ENCODE data around the gene ADAMTS2. TPM values are rescaled to one million over a fixed set of nuclear protein-coding genes. Genes with fewer than 3 reads are reported as not detected.

Gene ADAMTS2
- total and polyA plus RNA-seq, 4 donors = 12.5 to 27.1 (median 19.7) TPM

DNA sequence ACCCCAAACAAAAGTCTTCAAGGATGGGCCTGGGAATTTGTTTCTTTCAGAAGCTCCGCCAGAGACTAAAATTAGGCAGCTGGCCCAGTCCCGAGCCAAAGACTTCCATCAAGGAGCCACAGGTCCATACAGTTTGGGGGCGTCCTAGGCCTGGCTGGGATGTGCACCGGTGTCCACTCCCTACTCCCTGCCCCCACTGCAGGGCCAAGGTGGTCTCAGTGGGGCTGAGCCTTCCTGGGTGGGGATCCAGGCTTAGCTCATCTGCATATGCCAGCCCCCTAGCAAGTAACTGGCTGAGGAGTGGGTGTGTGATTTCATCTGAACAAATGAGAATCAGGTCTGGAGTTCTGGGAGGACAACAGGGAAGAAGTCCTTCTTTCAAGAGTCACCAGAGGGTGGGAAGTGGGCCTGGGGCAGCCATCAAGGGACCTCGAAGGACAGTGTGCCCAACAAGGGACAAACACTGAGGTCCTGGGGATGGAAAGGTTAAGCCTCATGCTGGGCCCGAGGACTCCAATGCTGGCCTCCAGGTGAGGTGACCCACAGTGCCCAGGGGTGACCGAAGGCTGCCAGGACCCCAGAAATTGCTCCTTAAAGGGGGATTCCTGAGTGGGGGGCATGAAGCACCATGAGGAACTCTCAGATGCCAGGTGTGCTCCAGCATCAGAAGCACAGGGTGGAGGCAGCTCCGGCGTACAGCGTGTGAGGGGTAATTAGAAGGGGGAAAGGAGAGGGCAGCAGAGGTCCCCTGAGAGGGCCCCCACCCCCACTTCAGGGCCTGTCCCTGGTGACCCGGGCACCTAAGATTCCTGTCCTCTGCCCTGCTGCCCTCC lies 193.8 kb downstream of the ADAMTS2 start:
- no peak for DNase-seq (ENCODE audit: low read depth in 4 of 6, low spot score in 6 of 6)
- no peak overlapping the region for H3K4me3 ChIP-seq (ENCODE audit: low read depth, low read length)
- H3K36me3 ChIP-seq (ENCODE audit: control insufficient read depth, insufficient read depth, low read length) = peaks cover 32% of the 10 kb centered on the region
- WGBS (ENCODE audit: insufficient coverage) = 92% methylated on average over 7 of the region's 11 CpGs
- no peaks in the 10 kb centered on the region for H3K27me3 ChIP-seq (ENCODE audit: control insufficient read depth, insufficient read depth, low read length)
- H3K27ac ChIP-seq (ENCODE audit: low read depth, low read length) = no peak overlapping the region
- H3K4me1 ChIP-seq (ENCODE audit: control insufficient read depth, insufficient read depth, low read length) = no peaks in the 10 kb centered on the region
- no peaks in the 10 kb centered on the region for H3K9me3 ChIP-seq (ENCODE audit: control insufficient read depth, insufficient read depth, low read length)

DNA sequence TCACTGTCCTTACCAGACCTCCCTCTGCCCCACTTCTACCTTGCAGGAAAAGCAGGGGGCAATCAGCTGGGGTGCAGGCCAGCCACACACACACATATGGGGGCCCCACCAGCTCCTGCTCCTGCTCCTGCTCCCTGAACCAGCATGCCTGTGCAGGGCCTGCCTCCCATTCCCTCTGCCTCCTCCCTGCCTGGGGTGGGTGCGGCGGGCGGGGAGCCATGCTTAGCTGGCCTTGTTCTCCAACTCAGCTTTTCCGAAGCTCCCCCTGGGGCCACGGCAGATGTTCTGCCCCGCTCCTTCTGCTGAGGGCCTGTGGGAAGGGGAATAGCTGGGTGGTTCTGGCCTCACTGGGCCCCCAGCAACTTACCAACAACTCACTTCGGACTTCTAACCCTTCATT lies 195.2 kb downstream of the ADAMTS2 start:
- Histone ChIP-seq H3K27me3 (ENCODE audit: control insufficient read depth, insufficient read depth, low read length) (no peaks in the 10 kb centered on the region), H3K36me3 (ENCODE audit: control insufficient read depth, insufficient read depth, low read length) (peaks cover 32% of the 10 kb centered on the region), H3K4me3 (ENCODE audit: low read depth, low read length) (no peak overlapping the region), H3K4me1 (ENCODE audit: control insufficient read depth, insufficient read depth, low read length) (no peaks in the 10 kb centered on the region), H3K9me3 (ENCODE audit: control insufficient read depth, insufficient read depth, low read length) (no peaks in the 10 kb centered on the region), H3K27ac (ENCODE audit: low read depth, low read length) (no peak overlapping the region)
- no peak for DNase-seq (ENCODE audit: low read depth in 4 of 6, low spot score in 6 of 6)
- WGBS (ENCODE audit: insufficient coverage) = 67% methylated on average over 1 of the region's 7 CpGs

DNA sequence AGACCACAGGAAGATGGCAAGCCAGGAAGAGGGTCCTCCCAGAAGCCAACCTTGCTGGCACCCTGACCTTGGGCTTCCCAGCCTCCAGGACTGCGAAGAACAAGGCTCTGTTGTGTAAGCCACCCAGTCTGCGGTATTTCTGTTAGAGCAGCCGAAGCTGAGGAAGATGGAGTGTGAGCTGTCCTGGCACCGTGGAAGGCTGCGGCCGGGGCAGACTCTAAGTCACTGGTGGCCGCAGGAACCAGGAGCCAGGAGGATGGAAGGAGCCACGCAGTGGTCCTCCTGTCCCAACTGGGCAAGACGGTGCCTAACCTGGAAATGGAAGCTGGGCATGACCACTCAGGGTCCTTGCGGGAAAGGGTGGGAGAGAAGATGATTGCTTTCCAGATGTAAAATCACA lies 196.0 kb downstream of the ADAMTS2 start:
- WGBS (ENCODE audit: insufficient coverage) = 92% methylated on average over 10 of the region's 10 CpGs
- H3K9me3 ChIP-seq (ENCODE audit: control insufficient read depth, insufficient read depth, low read length) = no peaks in the 10 kb centered on the region
- H3K4me1 ChIP-seq (ENCODE audit: control insufficient read depth, insufficient read depth, low read length) = no peaks in the 10 kb centered on the region
- peaks cover 27% of the 10 kb centered on the region for H3K36me3 ChIP-seq (ENCODE audit: control insufficient read depth, insufficient read depth, low read length)
- no peaks in the 10 kb centered on the region for H3K27me3 ChIP-seq (ENCODE audit: control insufficient read depth, insufficient read depth, low read length)
- H3K4me3 ChIP-seq (ENCODE audit: low read depth, low read length) = no peak overlapping the region
- DNase-seq (ENCODE audit: low read depth in 4 of 6, low spot score in 6 of 6) = no peak
- H3K27ac ChIP-seq (ENCODE audit: low read depth, low read length) = no peak overlapping the region

DNA sequence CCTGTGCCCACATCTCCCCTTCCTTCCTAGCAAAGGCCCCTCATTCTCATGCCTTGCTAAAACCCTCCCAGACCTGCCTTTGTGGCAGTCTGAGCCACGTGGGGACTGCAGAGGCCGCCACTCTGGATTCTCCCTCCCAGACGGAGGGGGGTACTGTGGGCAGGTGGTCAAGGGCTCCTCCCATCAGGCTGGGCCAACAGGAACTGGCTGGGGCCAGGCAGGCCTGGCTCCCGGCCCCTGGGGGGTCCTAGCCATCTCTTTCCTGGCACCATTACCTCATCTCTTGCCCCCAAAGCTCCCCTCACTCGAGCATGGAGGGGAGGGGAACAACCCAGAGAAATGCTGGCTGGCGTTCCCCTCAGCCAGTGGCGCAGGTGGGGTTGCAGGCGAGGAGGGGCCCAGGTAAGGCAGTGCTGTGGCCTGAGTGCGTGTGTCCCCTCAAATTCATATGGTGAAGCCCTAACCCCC lies 196.5 kb downstream of the ADAMTS2 start:
- H3K4me3 ChIP-seq (ENCODE audit: low read depth, low read length) = no peak overlapping the region
- no peaks in the 10 kb centered on the region for H3K4me1 ChIP-seq (ENCODE audit: control insufficient read depth, insufficient read depth, low read length)
- H3K27ac ChIP-seq (ENCODE audit: low read depth, low read length) = no peak overlapping the region
- no peaks in the 10 kb centered on the region for H3K27me3 ChIP-seq (ENCODE audit: control insufficient read depth, insufficient read depth, low read length)
- 66% methylated on average over 4 of the region's 9 CpGs for WGBS (ENCODE audit: insufficient coverage)
- no peaks in the 10 kb centered on the region for H3K9me3 ChIP-seq (ENCODE audit: control insufficient read depth, insufficient read depth, low read length)
- DNase-seq (ENCODE audit: low read depth in 4 of 6, low spot score in 6 of 6) = no peak
- peaks cover 22% of the 10 kb centered on the region for H3K36me3 ChIP-seq (ENCODE audit: control insufficient read depth, insufficient read depth, low read length)

DNA sequence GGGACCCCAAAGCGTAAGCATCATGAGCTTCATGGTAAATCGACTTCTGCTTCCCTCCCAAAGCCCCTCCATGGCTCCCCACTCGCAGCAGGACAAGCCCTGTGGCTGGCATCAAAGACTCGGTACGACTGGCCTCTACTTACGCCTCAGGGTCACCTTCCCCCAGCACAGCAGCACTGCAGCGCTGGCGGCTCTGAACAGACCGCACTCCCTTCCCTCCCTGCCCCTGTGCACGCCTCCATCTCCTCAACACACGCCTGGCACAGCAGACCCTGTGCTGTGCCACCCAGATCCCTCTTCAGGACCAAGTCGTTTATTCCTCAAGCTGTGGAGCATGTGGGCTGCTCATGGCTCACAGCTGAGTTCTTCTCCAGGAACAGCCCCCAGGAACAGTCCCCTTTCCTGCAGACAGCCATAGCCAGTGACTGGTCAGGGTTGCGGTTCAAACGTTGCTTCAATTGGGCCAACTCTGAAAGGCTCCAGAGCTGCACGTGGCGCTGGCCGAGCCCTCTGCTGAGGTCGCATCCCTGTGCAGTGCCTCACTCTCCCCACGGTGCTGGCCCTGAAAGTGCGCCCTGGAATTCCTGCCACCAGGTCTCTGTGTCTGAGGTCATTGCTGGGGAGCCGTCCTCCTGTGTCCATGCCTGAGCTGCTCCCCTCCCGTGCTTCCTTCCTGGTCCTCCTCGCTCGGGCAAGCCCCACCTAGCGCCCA lies 197.1 kb downstream of the ADAMTS2 start:
- Histone ChIP-seq H3K27ac (ENCODE audit: low read depth, low read length) (no peak overlapping the region), H3K27me3 (ENCODE audit: control insufficient read depth, insufficient read depth, low read length) (no peaks in the 10 kb centered on the region), H3K9me3 (ENCODE audit: control insufficient read depth, insufficient read depth, low read length) (no peaks in the 10 kb centered on the region), H3K4me1 (ENCODE audit: control insufficient read depth, insufficient read depth, low read length) (no peaks in the 10 kb centered on the region), H3K4me3 (ENCODE audit: low read depth, low read length) (no peak overlapping the region), H3K36me3 (ENCODE audit: control insufficient read depth, insufficient read depth, low read length) (peaks cover 17% of the 10 kb centered on the region)
- DNase-seq (ENCODE audit: low read depth in 4 of 6, low spot score in 6 of 6) = no peak
- WGBS (ENCODE audit: insufficient coverage) = 85% methylated on average over 25 of the region's 25 CpGs

DNA sequence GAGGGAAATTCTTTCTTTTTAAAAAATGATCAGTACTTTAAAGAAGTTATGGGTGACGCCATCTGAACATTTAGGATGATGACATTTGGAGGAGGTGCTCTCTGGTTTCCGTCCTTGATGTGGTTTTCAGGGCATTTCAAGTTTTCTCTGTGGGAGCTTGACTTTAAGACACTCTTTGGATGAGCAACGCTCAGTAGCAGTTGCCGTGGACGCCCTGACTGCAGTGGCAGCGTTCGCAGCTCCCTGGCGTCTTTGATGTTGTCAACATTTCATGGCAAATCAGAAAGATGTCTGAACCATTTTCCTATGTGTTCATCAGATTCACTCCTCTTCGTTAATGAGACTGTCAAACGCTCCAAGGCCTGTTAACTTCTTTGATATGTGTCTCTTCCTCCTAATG lies 199.0 kb downstream of the ADAMTS2 start:
- Histone ChIP-seq H3K4me3 (ENCODE audit: low read depth, low read length) (no peak overlapping the region), H3K4me1 (ENCODE audit: control insufficient read depth, insufficient read depth, low read length) (peaks cover 5% of the 10 kb centered on the region), H3K9me3 (ENCODE audit: control insufficient read depth, insufficient read depth, low read length) (no peaks in the 10 kb centered on the region), H3K36me3 (ENCODE audit: control insufficient read depth, insufficient read depth, low read length) (peaks cover 2% of the 10 kb centered on the region), H3K27ac (ENCODE audit: low read depth, low read length) (no peak overlapping the region), H3K27me3 (ENCODE audit: control insufficient read depth, insufficient read depth, low read length) (no peaks in the 10 kb centered on the region)
- no peak for DNase-seq (ENCODE audit: low read depth in 4 of 6, low spot score in 6 of 6)
- 62% methylated on average over 9 of the region's 10 CpGs for WGBS (ENCODE audit: insufficient coverage)

DNA sequence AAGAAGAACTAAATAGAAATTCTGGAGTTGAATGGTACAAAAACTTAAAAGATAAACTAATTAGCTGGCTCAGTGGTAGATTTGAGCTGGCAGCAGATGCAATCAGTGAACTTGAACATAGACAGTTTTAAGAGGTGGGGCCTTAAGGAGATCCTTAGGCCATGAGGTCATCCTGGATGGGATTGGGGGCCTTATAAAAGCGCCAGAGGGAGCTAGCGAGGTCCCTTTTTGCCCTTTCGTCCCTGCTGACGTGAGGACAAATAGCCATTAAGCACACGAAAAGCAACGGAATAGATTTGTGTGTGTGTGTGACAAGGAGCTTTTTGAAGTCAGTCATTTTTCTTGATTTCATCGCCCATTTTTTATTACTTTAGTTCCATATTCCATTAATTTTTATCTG lies 201.8 kb downstream of the ADAMTS2 start:
- H3K9me3 ChIP-seq (ENCODE audit: control insufficient read depth, insufficient read depth, low read length) = no peaks in the 10 kb centered on the region
- H3K27ac ChIP-seq (ENCODE audit: low read depth, low read length) = no peak overlapping the region
- peaks cover 16% of the 10 kb centered on the region for H3K4me1 ChIP-seq (ENCODE audit: control insufficient read depth, insufficient read depth, low read length)
- no peak overlapping the region for H3K4me3 ChIP-seq (ENCODE audit: low read depth, low read length)
- DNase-seq (ENCODE audit: low read depth in 4 of 6, low spot score in 6 of 6) = no peak
- H3K27me3 ChIP-seq (ENCODE audit: control insufficient read depth, insufficient read depth, low read length) = no peaks in the 10 kb centered on the region
- peaks cover 5% of the 10 kb centered on the region for H3K36me3 ChIP-seq (ENCODE audit: control insufficient read depth, insufficient read depth, low read length)
- no CpG with 5 or more reads among the region's 7 CpGs for WGBS (ENCODE audit: insufficient coverage)

DNA sequence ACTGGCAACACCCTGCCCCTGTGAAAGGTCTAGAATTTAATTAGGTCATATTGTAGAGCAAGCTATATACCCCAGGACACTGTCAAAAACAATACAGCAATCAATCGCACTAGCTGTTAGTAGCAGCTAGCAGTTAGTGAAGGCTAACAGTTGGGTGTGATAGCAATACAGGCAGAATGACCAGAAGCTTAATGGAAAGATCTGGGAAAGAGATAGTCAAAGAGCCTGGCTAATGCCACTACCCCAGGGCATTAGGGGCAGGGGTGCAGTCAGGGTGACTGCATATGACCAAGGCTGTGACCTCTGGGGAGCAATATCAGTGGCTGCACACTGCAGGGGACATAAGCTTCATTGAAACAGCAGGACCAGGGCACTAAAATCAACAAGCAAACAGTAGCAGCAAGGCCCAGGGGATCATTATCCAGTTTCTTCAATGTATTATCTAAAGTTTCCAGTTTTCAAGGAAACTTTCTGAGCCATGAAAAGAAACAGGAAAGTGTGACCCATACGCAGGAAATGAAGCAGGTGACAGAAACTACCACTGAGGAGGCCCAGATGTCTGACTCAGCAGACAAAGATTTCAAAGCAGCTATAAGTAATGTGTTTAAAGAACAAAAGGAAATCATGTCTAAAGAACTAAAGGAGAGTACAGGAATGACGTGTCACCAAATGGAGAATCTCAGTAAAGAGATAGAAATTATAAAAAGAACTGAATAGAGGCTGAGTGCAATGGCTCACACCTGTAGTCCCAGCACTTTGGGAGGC lies 202.6 kb downstream of the ADAMTS2 start:
- no peak overlapping the region for H3K27ac ChIP-seq (ENCODE audit: low read depth, low read length)
- H3K36me3 ChIP-seq (ENCODE audit: control insufficient read depth, insufficient read depth, low read length) = peaks cover 5% of the 10 kb centered on the region
- H3K4me1 ChIP-seq (ENCODE audit: control insufficient read depth, insufficient read depth, low read length) = peaks cover 24% of the 10 kb centered on the region
- no peak for DNase-seq (ENCODE audit: low read depth in 4 of 6, low spot score in 6 of 6)
- WGBS (ENCODE audit: insufficient coverage) = 82% methylated on average over 2 of the region's 3 CpGs
- no peaks in the 10 kb centered on the region for H3K9me3 ChIP-seq (ENCODE audit: control insufficient read depth, insufficient read depth, low read length)
- no peaks in the 10 kb centered on the region for H3K27me3 ChIP-seq (ENCODE audit: control insufficient read depth, insufficient read depth, low read length)
- H3K4me3 ChIP-seq (ENCODE audit: low read depth, low read length) = no peak overlapping the region

DNA sequence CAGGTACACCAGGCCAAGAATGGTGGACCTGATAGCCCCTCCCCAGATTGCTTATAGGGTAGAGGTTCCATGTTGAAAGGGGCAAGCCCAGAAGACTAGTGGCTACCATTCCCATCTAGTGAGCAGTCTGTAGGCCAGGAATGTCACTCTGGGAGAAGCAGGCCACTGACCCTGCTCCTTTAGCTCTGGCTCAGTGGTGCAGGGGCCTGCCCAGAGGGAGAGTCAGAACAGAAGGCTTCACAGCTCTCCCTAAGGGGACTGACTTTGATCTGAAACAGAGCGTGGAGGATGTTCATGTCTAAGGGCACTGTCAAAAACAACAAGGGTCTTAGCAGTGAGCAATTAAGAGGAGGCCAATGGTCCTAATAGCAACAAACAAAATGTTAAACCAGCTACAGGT lies 203.4 kb downstream of the ADAMTS2 start:
- H3K4me1 ChIP-seq (ENCODE audit: control insufficient read depth, insufficient read depth, low read length) = peaks cover 28% of the 10 kb centered on the region
- DNase-seq (ENCODE audit: low read depth in 4 of 6, low spot score in 6 of 6) = no peak
- no peaks in the 10 kb centered on the region for H3K27me3 ChIP-seq (ENCODE audit: control insufficient read depth, insufficient read depth, low read length)
- WGBS (ENCODE audit: insufficient coverage) = 60% methylated on average over 1 of the region's 1 CpG
- no peaks in the 10 kb centered on the region for H3K9me3 ChIP-seq (ENCODE audit: control insufficient read depth, insufficient read depth, low read length)
- peaks cover 9% of the 10 kb centered on the region for H3K36me3 ChIP-seq (ENCODE audit: control insufficient read depth, insufficient read depth, low read length)
- no peak overlapping the region for H3K4me3 ChIP-seq (ENCODE audit: low read depth, low read length)
- H3K27ac ChIP-seq (ENCODE audit: low read depth, low read length) = no peak overlapping the region

Measured in spinal cord (tissue), 10 donors.